Measurements from ENCODE around the gene PRR3. TPM values are rescaled to one million over a fixed set of nuclear protein-coding genes. Genes with fewer than 3 reads are reported as not detected.

The PRR3 gene
- total RNA-seq, 1 experiment from 2014 or later = 25.4 TPM

DNA sequence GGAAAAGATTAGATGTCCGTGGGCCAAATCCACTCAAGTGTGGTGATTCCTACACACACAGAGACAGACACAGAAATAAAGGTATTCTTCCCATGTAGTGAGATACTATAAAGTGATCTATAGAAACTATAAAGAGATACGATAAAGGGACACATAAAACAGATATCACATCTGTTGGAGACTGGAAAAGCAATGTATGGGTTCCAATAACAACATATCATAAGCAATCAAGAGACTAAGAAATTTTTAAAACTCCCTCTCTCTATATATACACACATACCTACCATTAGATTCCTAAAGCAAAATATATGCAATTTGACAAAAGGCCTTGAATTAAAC lies 54.7 kb downstream of the PRR3 start:
- DNase-seq (ENCODE audit: low spot score) = no peak

DNA sequence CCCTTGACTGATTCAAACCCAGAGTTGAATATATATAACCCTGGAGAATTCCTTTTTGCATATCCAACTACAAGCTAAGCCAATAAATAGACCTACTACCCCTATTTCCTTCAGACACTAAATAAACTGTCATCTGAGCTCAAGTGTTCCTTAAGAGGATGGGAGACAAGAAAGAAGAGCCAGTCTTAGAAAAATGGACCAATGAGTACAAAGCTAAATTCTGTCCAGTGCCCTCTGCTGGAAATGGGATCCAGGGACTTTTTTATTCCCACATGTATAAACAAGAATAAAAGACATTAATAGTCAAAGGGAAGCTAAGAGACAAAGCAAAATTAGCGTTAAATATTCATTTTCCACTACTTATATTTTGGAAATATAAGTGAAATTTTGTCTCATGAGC lies 55.1 kb downstream of the PRR3 start:
- no peak for DNase-seq (ENCODE audit: low spot score)

DNA sequence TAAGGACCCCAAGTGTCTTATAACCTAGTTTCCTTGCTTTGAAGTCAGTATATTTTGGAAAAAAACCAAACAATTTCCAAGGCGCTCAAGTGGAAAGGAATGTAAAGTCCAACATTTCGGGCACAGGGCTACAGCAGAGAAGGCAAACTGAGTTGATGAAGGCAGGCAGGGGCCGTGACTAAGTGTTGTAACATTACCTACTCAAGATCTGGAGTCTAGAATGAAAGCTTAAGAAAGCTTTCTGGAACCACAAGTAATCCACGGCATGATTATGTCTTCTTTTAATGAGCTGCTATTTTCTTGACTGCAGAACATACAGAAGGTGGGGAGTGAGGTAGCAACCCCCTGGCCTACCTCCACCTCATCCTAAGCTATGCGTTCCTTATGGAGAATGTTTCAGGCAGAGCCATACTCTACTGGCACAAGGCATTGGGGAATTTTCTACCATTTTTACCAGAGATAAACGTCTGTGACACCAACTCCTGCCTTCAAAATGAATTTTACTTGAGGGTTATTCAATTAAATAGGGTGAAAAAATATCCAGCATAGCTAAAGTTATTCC lies 55.7 kb downstream of the PRR3 start:
- DNase-seq (ENCODE audit: low spot score) = no peak

Other genes with a start within 250 kb of the PRR3 start
- gene TRIM39, start 230.4 kb upstream of the PRR3 start, total RNA-seq (2014; rRNA removed; shearing (Covaris generic)) = 7.2 and 11.2 TPM in 2 replicates
- 48.2 and 71.3 TPM in 2 replicates for gene RPP21, start 212.1 kb upstream of the PRR3 start, total RNA-seq (2014; rRNA removed; shearing (Covaris generic))
- 82.8 and 95.1 TPM in 2 replicates for gene HLA-E, start 67.8 kb upstream of the PRR3 start, total RNA-seq (2014; rRNA removed; shearing (Covaris generic))
- 42.1 and 56.7 TPM in 2 replicates for gene GNL1, start 806 bp upstream of the PRR3 start, total RNA-seq (2014; rRNA removed; shearing (Covaris generic))
- 30.7 and 46.7 TPM in 2 replicates for gene ABCF1, start 14.1 kb downstream of the PRR3 start, total RNA-seq (2014; rRNA removed; shearing (Covaris generic))
- gene PPP1R10, start 59.9 kb downstream of the PRR3 start, total RNA-seq (2014; rRNA removed; shearing (Covaris generic)) = 14.8 and 15.9 TPM in 2 replicates
- 72.6 and 141 TPM in 2 replicates for gene MRPS18B, start 60.5 kb downstream of the PRR3 start, total RNA-seq (2014; rRNA removed; shearing (Covaris generic))
- 7.0 and 8.5 TPM in 2 replicates for gene ATAT1, start 69.6 kb downstream of the PRR3 start, total RNA-seq (2014; rRNA removed; shearing (Covaris generic))
- 2.9 and 6.0 TPM in 2 replicates for gene C6orf136, start 89.8 kb downstream of the PRR3 start, total RNA-seq (2014; rRNA removed; shearing (Covaris generic))
- 29.9 and 32.6 TPM in 2 replicates for gene DHX16, start 115.7 kb downstream of the PRR3 start, total RNA-seq (2014; rRNA removed; shearing (Covaris generic))
- gene PPP1R18, start 129.3 kb downstream of the PRR3 start, total RNA-seq (2014; rRNA removed; shearing (Covaris generic)) = 49.9 and 50.9 TPM in 2 replicates
- gene NRM, start 133.7 kb downstream of the PRR3 start, total RNA-seq (2014; rRNA removed; shearing (Covaris generic)) = 15.0 and 20.1 TPM in 2 replicates
- 7.8 and 8.7 TPM in 2 replicates for gene MDC1, start 160.0 kb downstream of the PRR3 start, total RNA-seq (2014; rRNA removed; shearing (Covaris generic))
- gene TUBB, start 163.1 kb downstream of the PRR3 start, total RNA-seq (2014; rRNA removed; shearing (Covaris generic)) = 1,333 and 1,508 TPM in 2 replicates
- 206 and 213 TPM in 2 replicates for gene FLOT1, start 185.4 kb downstream of the PRR3 start, total RNA-seq (2014; rRNA removed; shearing (Covaris generic))
- gene IER3, start 187.3 kb downstream of the PRR3 start, total RNA-seq (2014; rRNA removed; shearing (Covaris generic)) = 53.1 and 58.9 TPM in 2 replicates

All from H4 (cell line).